ENCODE data around the gene CDC42EP4.

Gene CDC42EP4

DNA sequence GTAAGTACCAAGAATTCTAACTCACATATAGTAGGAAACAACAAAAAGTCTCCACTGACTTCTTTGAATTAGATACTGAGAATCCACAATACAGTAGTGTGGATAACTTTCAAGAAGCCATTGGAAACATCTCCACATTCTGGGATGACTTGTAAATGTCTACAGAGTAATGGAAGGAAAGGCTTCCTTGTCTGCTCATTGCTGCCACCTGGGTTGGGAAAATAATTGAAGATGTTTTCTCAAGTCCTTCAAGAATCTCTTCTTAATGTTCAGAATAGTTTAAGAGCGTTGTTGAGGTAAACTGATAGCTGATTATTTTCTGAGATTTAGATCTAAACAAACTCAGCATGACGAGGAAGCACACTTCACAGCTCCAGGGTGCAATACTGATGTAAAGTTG, 64.1 kb downstream of the CDC42EP4 start:
- no peak for DNase-seq

DNA sequence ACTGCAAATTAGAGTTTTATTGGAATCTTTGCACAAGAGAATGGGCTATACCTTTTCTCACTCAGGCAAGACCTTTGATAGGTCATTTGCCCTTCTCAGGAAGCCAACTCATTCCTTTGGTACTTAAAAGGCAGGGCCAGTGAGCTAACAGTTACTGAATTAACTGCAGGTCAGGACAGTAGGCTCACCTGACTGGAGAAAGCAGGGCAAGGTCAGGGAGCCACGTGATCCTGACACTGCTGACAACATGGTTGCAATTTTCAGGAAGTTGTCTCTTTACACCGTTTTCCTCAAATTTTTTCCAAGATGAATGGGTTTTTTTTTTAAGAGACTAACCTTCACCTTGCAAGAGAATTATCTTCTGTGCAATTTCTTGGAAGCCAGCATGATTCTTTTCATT, 71.2 kb downstream of the CDC42EP4 start:
- no peak for DNase-seq

DNA sequence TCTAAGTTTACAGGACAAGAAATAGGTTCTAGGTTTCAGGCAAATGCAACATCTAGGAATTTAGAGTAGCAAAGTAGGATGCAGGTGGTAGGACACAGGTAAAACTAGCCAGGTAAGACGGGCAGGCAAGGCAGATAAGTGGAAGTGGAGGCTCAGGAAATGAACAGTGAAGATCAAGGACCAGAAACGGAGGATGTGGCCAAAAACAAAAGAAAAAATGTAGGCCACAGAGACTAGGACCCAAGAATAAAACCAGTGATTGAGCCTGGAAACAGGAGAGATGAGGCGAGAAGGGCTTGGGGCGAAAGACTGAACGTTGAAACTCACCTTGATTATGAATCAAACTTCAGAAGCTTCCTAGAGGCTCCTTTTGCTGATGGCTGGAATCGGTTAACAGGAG, 74.1 kb downstream of the CDC42EP4 start:
- DNase-seq = no peak

DNA sequence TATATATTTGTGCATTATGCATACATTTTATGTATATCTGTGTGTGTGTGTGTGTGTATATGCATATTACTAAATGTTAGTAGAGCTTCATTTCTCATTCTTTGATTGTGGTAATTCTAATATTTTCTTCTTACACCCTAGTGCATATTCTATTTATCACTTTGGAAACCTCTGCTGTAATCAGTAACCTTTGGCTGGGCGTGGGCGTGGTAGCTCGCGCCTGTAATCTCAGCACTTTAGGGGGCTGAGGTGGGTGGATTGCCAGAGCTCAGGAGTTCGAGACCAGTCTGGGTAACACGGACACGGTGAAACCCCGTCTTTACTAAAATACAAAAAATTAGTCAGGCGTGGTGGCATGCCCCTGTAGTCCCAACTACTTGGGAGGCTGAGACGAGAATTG, 77.1 kb downstream of the CDC42EP4 start:
- no peak for DNase-seq

Measured in AML-193 (cell line).